ACHN (cell line): Measurements from ENCODE around the gene MSANTD1.
"Not testable (repeated sequence)": the region's sequence is repeated elsewhere in the genome, so short reads cannot be mapped to it uniquely, and the experiment has no call there.

Experiments used
- DNase-seq: peaks from one replicate; pipeline ENCODE4 v3.0.0-alpha.2; 2015
- in situ Hi-C: cut with HindIII; loops from 2 replicates; pipeline ENCODE4 v1.10.0; 2017; ENCODE audit warnings: low sequenced_read_pairs, low pct_ligation_motif_present, low pct_unique_long_range_greater_than_20kb

MSANTD1 gene

GRCh38 chr4:3292571-3293400 is 43.8 kb downstream of the MSANTD1 start, which contains the start of gene RGS12:
Gene RGS12, plus strand, starts transcription at chr4:3293021. Its CDS starts 23,150 bp downstream, at chr4:3316171.
- DNase-seq: peak; percentile 90
- in situ Hi-C loops: no loop called here

GRCh38 chr4:3293401-3294391 is 44.7 kb downstream of the MSANTD1 start:
- no peak for DNase-seq
- in situ Hi-C loops: no loop called here

- DNase-seq: no peak
Measured at GRCh38 chr4:3294401-3295241, 45.7 kb downstream of the MSANTD1 start.

GRCh38 chr4:3295837-3296624 is 47.1 kb downstream of the MSANTD1 start:
- DNase-seq: no peak
- in situ Hi-C loops: no loop called here

More at GRCh38 chr4:3294401-3295241, 45.7 kb downstream of the MSANTD1 start:
- in situ Hi-C loops: no loop called here

GRCh38 chr4:3296651-3297050 is 47.7 kb downstream of the MSANTD1 start:
- no peak for DNase-seq
- in situ Hi-C loops: no loop called here

GRCh38 chr4:3297066-3297859 is 48.3 kb downstream of the MSANTD1 start:
- in situ Hi-C loops: no loop called here
- DNase-seq: no peak

GRCh38 chr4:3299122-3299975 is 50.4 kb downstream of the MSANTD1 start:
- no peak for DNase-seq
- in situ Hi-C loops: no loop called here

- in situ Hi-C loops: no loop called here
Measured at GRCh38 chr4:3299976-3300671, 51.2 kb downstream of the MSANTD1 start.

GRCh38 chr4:3300882-3301281 is 51.9 kb downstream of the MSANTD1 start:
- in situ Hi-C loops, DNase-seq: not testable (repeated sequence)

More at GRCh38 chr4:3299976-3300671, 51.2 kb downstream of the MSANTD1 start:
- no peak for DNase-seq

- DNase-seq: no peak
- in situ Hi-C loops: no loop called here
Measured at GRCh38 chr4:3301450-3302172, 52.7 kb downstream of the MSANTD1 start.

GRCh38 chr4:3302173-3302785 is 53.3 kb downstream of the MSANTD1 start:
- DNase-seq: no peak
- in situ Hi-C loops: no loop called here

- in situ Hi-C loops: no loop called here
- DNase-seq: no peak
Measured at GRCh38 chr4:3302786-3303564, 54.0 kb downstream of the MSANTD1 start.

GRCh38 chr4:3303565-3303824 is 54.5 kb downstream of the MSANTD1 start:
- DNase-seq: no peak
- in situ Hi-C loops: no loop called here
